ENCODE data around the gene CPEB4. TPM values are rescaled to one million over a fixed set of nuclear protein-coding genes. Genes with fewer than 3 reads are reported as not detected.
A peak's percentile ranks its signal among the peaks of the same experiment; 100 is the strongest.

Gene CPEB4
- total and polyA plus RNA-seq, 10 of the 15 experiments (the other 5 are each of a cell fraction or from before 2014, with no cell fraction given): 6.9 to 33.1 (median 20.4) TPM

- TF ChIP-seq, protein P1, sequence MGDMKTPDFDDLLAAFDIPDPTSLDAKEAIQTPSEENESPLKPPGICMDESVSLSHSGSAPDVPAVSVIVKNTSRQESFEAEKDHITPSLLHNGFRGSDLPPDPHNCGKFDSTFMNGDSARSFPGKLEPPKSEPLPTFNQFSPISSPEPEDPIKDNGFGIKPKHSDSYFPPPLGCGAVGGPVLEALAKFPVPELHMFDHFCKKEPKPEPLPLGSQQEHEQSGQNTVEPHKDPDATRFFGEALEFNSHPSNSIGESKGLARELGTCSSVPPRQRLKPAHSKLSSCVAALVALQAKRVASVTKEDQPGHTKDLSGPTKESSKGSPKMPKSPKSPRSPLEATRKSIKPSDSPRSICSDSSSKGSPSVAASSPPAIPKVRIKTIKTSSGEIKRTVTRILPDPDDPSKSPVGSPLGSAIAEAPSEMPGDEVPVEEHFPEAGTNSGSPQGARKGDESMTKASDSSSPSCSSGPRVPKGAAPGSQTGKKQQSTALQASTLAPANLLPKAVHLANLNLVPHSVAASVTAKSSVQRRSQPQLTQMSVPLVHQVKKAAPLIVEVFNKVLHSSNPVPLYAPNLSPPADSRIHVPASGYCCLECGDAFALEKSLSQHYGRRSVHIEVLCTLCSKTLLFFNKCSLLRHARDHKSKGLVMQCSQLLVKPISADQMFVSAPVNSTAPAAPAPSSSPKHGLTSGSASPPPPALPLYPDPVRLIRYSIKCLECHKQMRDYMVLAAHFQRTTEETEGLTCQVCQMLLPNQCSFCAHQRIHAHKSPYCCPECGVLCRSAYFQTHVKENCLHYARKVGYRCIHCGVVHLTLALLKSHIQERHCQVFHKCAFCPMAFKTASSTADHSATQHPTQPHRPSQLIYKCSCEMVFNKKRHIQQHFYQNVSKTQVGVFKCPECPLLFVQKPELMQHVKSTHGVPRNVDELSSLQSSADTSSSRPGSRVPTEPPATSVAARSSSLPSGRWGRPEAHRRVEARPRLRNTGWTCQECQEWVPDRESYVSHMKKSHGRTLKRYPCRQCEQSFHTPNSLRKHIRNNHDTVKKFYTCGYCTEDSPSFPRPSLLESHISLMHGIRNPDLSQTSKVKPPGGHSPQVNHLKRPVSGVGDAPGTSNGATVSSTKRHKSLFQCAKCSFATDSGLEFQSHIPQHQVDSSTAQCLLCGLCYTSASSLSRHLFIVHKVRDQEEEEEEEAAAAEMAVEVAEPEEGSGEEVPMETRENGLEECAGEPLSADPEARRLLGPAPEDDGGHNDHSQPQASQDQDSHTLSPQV (IDR thresholded peaks at IDR 0.05): peak; percentile 99
- TF ChIP-seq FOXM1 (IDR thresholded peaks at IDR 0.05; ENCODE audit: low read depth, low read length): peak; percentile 13; the same call in 1 of the 2 replicates
- TF ChIP-seq PKNOX1 (IDR thresholded peaks at IDR 0.05): peak; percentile 85
- TF ChIP-seq YY1 (IDR thresholded peaks at IDR 0.05; ENCODE audit: low read depth, low read length): peak; percentile 100
- TF ChIP-seq STAT1 (conservative IDR thresholded peaks at IDR 0.05): peak; percentile 88; the same call in 1 of the 2 replicates
- no peak for TF ChIP-seq YBX1 (IDR thresholded peaks at IDR 0.05)
- TF ChIP-seq RAD21 (IDR thresholded peaks at IDR 0.05; ENCODE audit: insufficient read depth, low read depth, low read length): 0 out of 2 replicates have a peak, but pooled peaks have one; percentile 10
- TF ChIP-seq TCF12 (IDR thresholded peaks at IDR 0.05; ENCODE audit: low read depth, low read length): peak; percentile 81; the same call in 1 of the 2 replicates
- no peak for TF ChIP-seq ZZZ3 (IDR thresholded peaks at IDR 0.05; ENCODE audit: control insufficient read depth, insufficient read length, low read depth)
- TF ChIP-seq RELA (IDR thresholded peaks at IDR 0.05; ENCODE audit: borderline replicate concordance, partially characterized antibody): peak; percentile 80
- peak; percentile 21 for TF ChIP-seq SMAD1 (IDR thresholded peaks at IDR 0.05; ENCODE audit: low read depth, partially characterized antibody)
- TF ChIP-seq SUPT20H (IDR thresholded peaks at IDR 0.05; ENCODE audit: borderline replicate concordance, control insufficient read depth, low read depth, low read length): no peak
- peak; percentile 96 for TF ChIP-seq TARDBP (IDR thresholded peaks at IDR 0.05; ENCODE audit: borderline replicate concordance)
- TF ChIP-seq, protein P2, sequence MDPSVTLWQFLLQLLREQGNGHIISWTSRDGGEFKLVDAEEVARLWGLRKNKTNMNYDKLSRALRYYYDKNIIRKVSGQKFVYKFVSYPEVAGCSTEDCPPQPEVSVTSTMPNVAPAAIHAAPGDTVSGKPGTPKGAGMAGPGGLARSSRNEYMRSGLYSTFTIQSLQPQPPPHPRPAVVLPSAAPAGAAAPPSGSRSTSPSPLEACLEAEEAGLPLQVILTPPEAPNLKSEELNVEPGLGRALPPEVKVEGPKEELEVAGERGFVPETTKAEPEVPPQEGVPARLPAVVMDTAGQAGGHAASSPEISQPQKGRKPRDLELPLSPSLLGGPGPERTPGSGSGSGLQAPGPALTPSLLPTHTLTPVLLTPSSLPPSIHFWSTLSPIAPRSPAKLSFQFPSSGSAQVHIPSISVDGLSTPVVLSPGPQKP (IDR thresholded peaks at IDR 0.05; ENCODE audit: low read depth, low read length): peak; percentile 96
- TF ChIP-seq NR2C1 (IDR thresholded peaks at IDR 0.05): peak; percentile 93
- TF ChIP-seq, protein P3, sequence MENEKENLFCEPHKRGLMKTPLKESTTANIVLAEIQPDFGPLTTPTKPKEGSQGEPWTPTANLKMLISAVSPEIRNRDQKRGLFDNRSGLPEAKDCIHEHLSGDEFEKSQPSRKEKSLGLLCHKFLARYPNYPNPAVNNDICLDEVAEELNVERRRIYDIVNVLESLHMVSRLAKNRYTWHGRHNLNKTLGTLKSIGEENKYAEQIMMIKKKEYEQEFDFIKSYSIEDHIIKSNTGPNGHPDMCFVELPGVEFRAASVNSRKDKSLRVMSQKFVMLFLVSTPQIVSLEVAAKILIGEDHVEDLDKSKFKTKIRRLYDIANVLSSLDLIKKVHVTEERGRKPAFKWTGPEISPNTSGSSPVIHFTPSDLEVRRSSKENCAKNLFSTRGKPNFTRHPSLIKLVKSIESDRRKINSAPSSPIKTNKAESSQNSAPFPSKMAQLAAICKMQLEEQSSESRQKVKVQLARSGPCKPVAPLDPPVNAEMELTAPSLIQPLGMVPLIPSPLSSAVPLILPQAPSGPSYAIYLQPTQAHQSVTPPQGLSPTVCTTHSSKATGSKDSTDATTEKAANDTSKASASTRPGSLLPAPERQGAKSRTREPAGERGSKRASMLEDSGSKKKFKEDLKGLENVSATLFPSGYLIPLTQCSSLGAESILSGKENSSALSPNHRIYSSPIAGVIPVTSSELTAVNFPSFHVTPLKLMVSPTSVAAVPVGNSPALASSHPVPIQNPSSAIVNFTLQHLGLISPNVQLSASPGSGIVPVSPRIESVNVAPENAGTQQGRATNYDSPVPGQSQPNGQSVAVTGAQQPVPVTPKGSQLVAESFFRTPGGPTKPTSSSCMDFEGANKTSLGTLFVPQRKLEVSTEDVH (IDR thresholded peaks at IDR 0.05; ENCODE audit: low read depth, partially characterized antibody): peak; percentile 68
These were observed at the start of gene CPEB4 (continued) for GRCh38 chr5:173887610-173888472.
